ENCODE results near the gene GPR22. TPM values are rescaled to one million over a fixed set of nuclear protein-coding genes. Genes with fewer than 3 reads are reported as not detected.

GPR22 gene, protein sequence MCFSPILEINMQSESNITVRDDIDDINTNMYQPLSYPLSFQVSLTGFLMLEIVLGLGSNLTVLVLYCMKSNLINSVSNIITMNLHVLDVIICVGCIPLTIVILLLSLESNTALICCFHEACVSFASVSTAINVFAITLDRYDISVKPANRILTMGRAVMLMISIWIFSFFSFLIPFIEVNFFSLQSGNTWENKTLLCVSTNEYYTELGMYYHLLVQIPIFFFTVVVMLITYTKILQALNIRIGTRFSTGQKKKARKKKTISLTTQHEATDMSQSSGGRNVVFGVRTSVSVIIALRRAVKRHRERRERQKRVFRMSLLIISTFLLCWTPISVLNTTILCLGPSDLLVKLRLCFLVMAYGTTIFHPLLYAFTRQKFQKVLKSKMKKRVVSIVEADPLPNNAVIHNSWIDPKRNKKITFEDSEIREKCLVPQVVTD
- not detected in 2 replicates for total RNA-seq
- long read RNA-seq, result 0 reads

DNA sequence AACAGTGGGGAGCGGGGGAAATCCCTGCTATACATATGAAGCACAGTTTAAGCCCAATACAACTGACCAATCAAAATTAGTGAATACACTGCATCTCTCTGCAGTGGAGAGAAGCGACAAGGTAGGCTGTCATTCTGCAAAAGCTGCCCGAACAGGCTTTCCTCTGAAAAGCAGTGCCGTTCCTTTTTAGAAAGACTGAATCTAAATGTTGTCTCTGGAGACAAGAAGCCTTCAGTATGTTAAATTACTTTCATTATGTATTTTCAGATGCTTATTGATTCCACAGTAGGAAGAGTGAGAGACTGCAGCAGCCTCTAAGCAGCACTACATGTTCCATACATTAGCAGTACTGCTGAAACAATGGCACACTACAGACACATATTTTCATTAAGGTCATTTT lies at the start of gene GPR22:
Gene GPR22 (plus strand): TSS at position 129 of the 400 bp plus-strand sequence. CDS start 4,004 bp downstream, outside the sequence.
- H3K36me3 Mint-ChIP-seq (ENCODE audit: unreplicated experiment), result no peaks in the 10 kb centered on the region
- H3K27me3 Mint-ChIP-seq (ENCODE audit: unreplicated experiment), result no peaks in the 10 kb centered on the region
- no peak for DNase-seq (ENCODE audit: extremely low spot score, unreplicated experiment)
- no peak within 1 kb of the TSS for H3K4me3 Mint-ChIP-seq (ENCODE audit: unreplicated experiment)
- H3K4me1 Mint-ChIP-seq (ENCODE audit: unreplicated experiment), result peaks cover 14% of the 10 kb centered on the region
- H3K27ac Mint-ChIP-seq (ENCODE audit: unreplicated experiment), result no peak within 1 kb of the TSS
- H3K9me3 Mint-ChIP-seq (ENCODE audit: unreplicated experiment), result no peaks in the 10 kb centered on the region
- TF ChIP-seq, protein P1, sequence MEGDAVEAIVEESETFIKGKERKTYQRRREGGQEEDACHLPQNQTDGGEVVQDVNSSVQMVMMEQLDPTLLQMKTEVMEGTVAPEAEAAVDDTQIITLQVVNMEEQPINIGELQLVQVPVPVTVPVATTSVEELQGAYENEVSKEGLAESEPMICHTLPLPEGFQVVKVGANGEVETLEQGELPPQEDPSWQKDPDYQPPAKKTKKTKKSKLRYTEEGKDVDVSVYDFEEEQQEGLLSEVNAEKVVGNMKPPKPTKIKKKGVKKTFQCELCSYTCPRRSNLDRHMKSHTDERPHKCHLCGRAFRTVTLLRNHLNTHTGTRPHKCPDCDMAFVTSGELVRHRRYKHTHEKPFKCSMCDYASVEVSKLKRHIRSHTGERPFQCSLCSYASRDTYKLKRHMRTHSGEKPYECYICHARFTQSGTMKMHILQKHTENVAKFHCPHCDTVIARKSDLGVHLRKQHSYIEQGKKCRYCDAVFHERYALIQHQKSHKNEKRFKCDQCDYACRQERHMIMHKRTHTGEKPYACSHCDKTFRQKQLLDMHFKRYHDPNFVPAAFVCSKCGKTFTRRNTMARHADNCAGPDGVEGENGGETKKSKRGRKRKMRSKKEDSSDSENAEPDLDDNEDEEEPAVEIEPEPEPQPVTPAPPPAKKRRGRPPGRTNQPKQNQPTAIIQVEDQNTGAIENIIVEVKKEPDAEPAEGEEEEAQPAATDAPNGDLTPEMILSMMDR (IDR thresholded peaks at IDR 0.05), result no peak

DNA sequence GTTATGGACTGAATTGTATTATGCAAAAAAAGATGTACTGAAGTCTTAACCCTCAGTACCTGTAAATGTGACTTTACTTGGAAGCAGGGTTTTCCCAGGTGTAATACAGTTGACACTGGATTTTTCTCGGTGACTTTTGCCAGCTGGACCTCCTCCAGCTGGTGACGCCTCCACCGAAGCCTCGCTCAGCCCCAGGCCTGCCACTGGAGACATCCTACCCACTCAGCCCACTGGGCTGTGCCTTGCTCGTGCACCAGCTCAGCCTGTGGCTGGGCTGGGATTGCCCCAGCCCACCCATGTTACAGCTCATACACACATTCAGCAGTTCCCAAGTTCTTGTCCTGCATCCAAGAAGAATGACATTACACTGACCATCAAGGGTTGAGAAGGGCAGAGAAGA lies 42.4 kb upstream of the GPR22 start:
- Mint-ChIP-seq H3K27me3 (ENCODE audit: unreplicated experiment) (no peaks in the 10 kb centered on the region), H3K4me3 (ENCODE audit: unreplicated experiment) (no peak overlapping the region), H3K36me3 (ENCODE audit: unreplicated experiment) (peaks cover 5% of the 10 kb centered on the region), H3K9me3 (ENCODE audit: unreplicated experiment) (peaks cover 9% of the 10 kb centered on the region), H3K4me1 (ENCODE audit: unreplicated experiment) (peaks cover 4% of the 10 kb centered on the region), H3K27ac (ENCODE audit: unreplicated experiment) (no peak overlapping the region)
- TF ChIP-seq, protein P1 (IDR thresholded peaks at IDR 0.05), result no peak
- DNase-seq (ENCODE audit: extremely low spot score, unreplicated experiment), result no peak

DNA sequence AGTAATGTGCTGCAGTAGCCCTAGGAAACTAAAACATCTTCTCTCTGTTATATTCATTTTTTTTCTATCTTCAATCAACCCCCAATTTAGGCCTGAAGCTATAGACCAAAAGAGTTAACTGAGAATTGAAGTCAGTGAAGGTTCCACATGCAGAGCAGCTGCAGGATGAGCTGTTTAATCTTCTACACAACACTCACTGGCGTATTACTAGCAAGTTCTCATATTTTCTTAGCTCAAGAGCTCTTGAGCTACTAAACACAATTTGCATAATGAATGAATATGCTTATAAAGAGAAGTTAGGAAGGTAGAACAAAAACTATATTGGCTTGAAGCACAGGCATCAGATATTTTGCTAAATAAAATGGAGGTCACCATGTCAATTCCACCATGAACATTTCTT lies 41.2 kb upstream of the GPR22 start:
- Mint-ChIP-seq H3K4me1 (ENCODE audit: unreplicated experiment) (peaks cover 4% of the 10 kb centered on the region), H3K36me3 (ENCODE audit: unreplicated experiment) (peaks cover 8% of the 10 kb centered on the region)
- TF ChIP-seq, protein P1 (IDR thresholded peaks at IDR 0.05), result no peak

DNA sequence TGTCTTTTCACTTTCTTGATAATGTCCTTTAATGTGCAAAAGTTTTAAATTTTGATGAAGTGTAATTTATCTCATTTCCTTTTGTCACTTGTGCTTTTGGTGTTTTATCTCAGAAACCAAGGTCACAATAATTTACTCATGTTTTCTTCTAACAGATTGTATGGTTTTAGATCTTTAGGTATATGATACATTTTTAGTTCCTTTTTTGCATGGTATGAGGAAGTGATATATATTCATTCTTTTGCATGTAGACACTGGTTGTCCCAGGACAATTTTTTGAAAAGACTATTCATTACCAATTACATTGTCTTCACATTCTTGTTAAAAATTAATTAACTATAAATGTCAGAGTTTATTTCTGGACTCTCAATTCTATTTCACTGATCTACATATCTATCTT lies 39.8 kb upstream of the GPR22 start:
- no peak for DNase-seq (ENCODE audit: extremely low spot score, unreplicated experiment)
- Mint-ChIP-seq H3K4me1 (ENCODE audit: unreplicated experiment) (peaks cover 4% of the 10 kb centered on the region), H3K4me3 (ENCODE audit: unreplicated experiment) (no peak overlapping the region), H3K27ac (ENCODE audit: unreplicated experiment) (no peak overlapping the region), H3K27me3 (ENCODE audit: unreplicated experiment) (no peaks in the 10 kb centered on the region), H3K36me3 (ENCODE audit: unreplicated experiment) (peaks cover 12% of the 10 kb centered on the region), H3K9me3 (ENCODE audit: unreplicated experiment) (peaks cover 15% of the 10 kb centered on the region)
- TF ChIP-seq, protein P1 (IDR thresholded peaks at IDR 0.05), result no peak

More for the DNA sequence above, 41.2 kb upstream of the GPR22 start:
- H3K27ac Mint-ChIP-seq (ENCODE audit: unreplicated experiment), result no peak overlapping the region
- H3K4me3 Mint-ChIP-seq (ENCODE audit: unreplicated experiment), result no peak overlapping the region
- H3K27me3 Mint-ChIP-seq (ENCODE audit: unreplicated experiment), result no peaks in the 10 kb centered on the region
- DNase-seq (ENCODE audit: extremely low spot score, unreplicated experiment), result no peak
- peaks cover 15% of the 10 kb centered on the region for H3K9me3 Mint-ChIP-seq (ENCODE audit: unreplicated experiment)

DNA sequence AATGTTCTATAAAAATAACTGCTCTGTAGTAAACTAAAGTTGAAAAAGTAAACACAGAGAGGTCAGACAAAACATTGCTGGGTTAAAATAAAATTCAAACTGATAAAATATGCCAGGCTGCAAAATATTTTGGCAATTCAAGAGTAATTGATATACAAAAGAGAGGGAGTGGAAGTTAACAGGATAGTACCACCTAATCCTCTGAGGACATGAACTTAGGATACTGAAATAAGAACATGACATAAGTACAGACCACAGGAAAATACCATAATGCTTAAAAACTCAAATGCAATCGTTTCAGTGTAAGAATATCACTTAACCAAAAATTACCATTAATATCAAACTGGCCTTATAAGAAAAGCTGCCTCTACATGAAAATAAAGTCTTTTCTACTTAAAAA lies 37.6 kb upstream of the GPR22 start:
- Mint-ChIP-seq H3K4me1 (ENCODE audit: unreplicated experiment) (peaks cover 4% of the 10 kb centered on the region), H3K27ac (ENCODE audit: unreplicated experiment) (no peak overlapping the region), H3K4me3 (ENCODE audit: unreplicated experiment) (no peak overlapping the region), H3K9me3 (ENCODE audit: unreplicated experiment) (peaks cover 20% of the 10 kb centered on the region), H3K36me3 (ENCODE audit: unreplicated experiment) (peaks cover 12% of the 10 kb centered on the region), H3K27me3 (ENCODE audit: unreplicated experiment) (no peaks in the 10 kb centered on the region)
- TF ChIP-seq, protein P1 (IDR thresholded peaks at IDR 0.05), result no peak
- no peak for DNase-seq (ENCODE audit: extremely low spot score, unreplicated experiment)
